Measurements from ENCODE around the gene PDE8A. TPM values are rescaled to one million over a fixed set of nuclear protein-coding genes. Genes with fewer than 3 reads are reported as not detected.

PDE8A gene
- total RNA-seq, 1 donor from 2014 or later: 11.4 TPM

- H3K4me1 ChIP-seq: peaks cover 6% of the 10 kb centered on the region
Observed at GRCh38 chr15:85034276-85034675, 52.6 kb downstream of the PDE8A start.

GRCh38 chr15:85035980-85036379 is 54.3 kb downstream of the PDE8A start:
- H3K27me3 ChIP-seq: no peaks in the 10 kb centered on the region
- H3K4me3 ChIP-seq: no peak overlapping the region
- no peaks in the 10 kb centered on the region for H3K9me3 Mint-ChIP-seq
- no peak overlapping the region for H3K27ac ChIP-seq
- no peaks in the 10 kb centered on the region for H3K79me2 ChIP-seq (ENCODE audit: low read depth)
- H3K4me3 Mint-ChIP-seq: no peak overlapping the region
- H3K4me2 ChIP-seq: no peak overlapping the region
- no peaks in the 10 kb centered on the region for H3K9me3 ChIP-seq (ENCODE audit: low read depth)
- no peaks in the 10 kb centered on the region for H3K4me1 Mint-ChIP-seq
- DNase-seq (ENCODE audit: low spot score): no peak
- no peak overlapping the region for H2AFZ ChIP-seq (replicated peaks)
- H3K36me3 Mint-ChIP-seq: no peaks in the 10 kb centered on the region
- no peaks in the 10 kb centered on the region for H3F3A ChIP-seq (ENCODE audit: low read depth)
- peaks cover 6% of the 10 kb centered on the region for H3K4me1 ChIP-seq
- H4K20me1 ChIP-seq (ENCODE audit: low read depth): no peaks in the 10 kb centered on the region
- no peaks in the 10 kb centered on the region for H3K36me3 ChIP-seq
- no peak overlapping the region for H3K27ac Mint-ChIP-seq
- peaks cover 7% of the 10 kb centered on the region for H3K27me3 Mint-ChIP-seq (ENCODE audit: insufficient read depth, low read depth)
- H3K9ac ChIP-seq: no peak overlapping the region
- no peak for TF ChIP-seq EZH2phosphoT487 (IDR thresholded peaks at IDR 0.05)
- no peak for TF ChIP-seq CTCF (IDR thresholded peaks at IDR 0.05)
- no peak for TF ChIP-seq EZH2 (IDR thresholded peaks at IDR 0.05)

More at GRCh38 chr15:85034276-85034675, 52.6 kb downstream of the PDE8A start:
- Mint-ChIP-seq H3K36me3 (no peaks in the 10 kb centered on the region), H3K27me3 (ENCODE audit: insufficient read depth, low read depth) (peaks cover 5% of the 10 kb centered on the region), H3K9me3 (no peaks in the 10 kb centered on the region), H3K27ac (no peak overlapping the region), H3K4me3 (no peak overlapping the region), H3K4me1 (peaks cover 3% of the 10 kb centered on the region)
- H3K79me2 ChIP-seq (ENCODE audit: low read depth): no peaks in the 10 kb centered on the region
- no peaks in the 10 kb centered on the region for H4K20me1 ChIP-seq (ENCODE audit: low read depth)
- no peak overlapping the region for H3K4me3 ChIP-seq
- no peaks in the 10 kb centered on the region for H3K27me3 ChIP-seq
- no peak overlapping the region for H3K4me2 ChIP-seq
- H3K9ac ChIP-seq: no peak overlapping the region
- TF ChIP-seq EZH2 (IDR thresholded peaks at IDR 0.05): no peak
- TF ChIP-seq EZH2phosphoT487 (IDR thresholded peaks at IDR 0.05): no peak
- TF ChIP-seq CTCF (IDR thresholded peaks at IDR 0.05): no peak
- no peaks in the 10 kb centered on the region for H3K9me3 ChIP-seq (ENCODE audit: low read depth)
- no peak overlapping the region for H3K27ac ChIP-seq
- no peaks in the 10 kb centered on the region for H3F3A ChIP-seq (ENCODE audit: low read depth)
- no peak overlapping the region for H2AFZ ChIP-seq (replicated peaks)
- no peak for DNase-seq (ENCODE audit: low spot score)
- no peaks in the 10 kb centered on the region for H3K36me3 ChIP-seq

- Mint-ChIP-seq H3K4me3 (no peak overlapping the region), H3K36me3 (no peaks in the 10 kb centered on the region), H3K4me1 (no peaks in the 10 kb centered on the region), H3K27me3 (ENCODE audit: insufficient read depth, low read depth) (peaks cover 7% of the 10 kb centered on the region), H3K9me3 (no peaks in the 10 kb centered on the region), H3K27ac (no peak overlapping the region)
- Histone ChIP-seq H3K27me3 (no peaks in the 10 kb centered on the region), H3K9me3 (ENCODE audit: low read depth) (no peaks in the 10 kb centered on the region), H2AFZ (replicated peaks) (no peak overlapping the region), H3K9ac (no peak overlapping the region), H3K36me3 (no peaks in the 10 kb centered on the region), H4K20me1 (ENCODE audit: low read depth) (no peaks in the 10 kb centered on the region), H3K79me2 (ENCODE audit: low read depth) (no peaks in the 10 kb centered on the region), H3K4me2 (no peak overlapping the region), H3K4me1 (peaks cover 3% of the 10 kb centered on the region), H3K27ac (no peak overlapping the region), H3K4me3 (no peak overlapping the region), H3F3A (ENCODE audit: low read depth) (no peaks in the 10 kb centered on the region)
- DNase-seq (ENCODE audit: low spot score): no peak
- TF ChIP-seq CTCF (IDR thresholded peaks at IDR 0.05): no peak
Observed at GRCh38 chr15:85036716-85037115, 55.1 kb downstream of the PDE8A start.

GRCh38 chr15:85037641-85038040 is 56.0 kb downstream of the PDE8A start:
- H3K9me3 ChIP-seq (ENCODE audit: low read depth): no peaks in the 10 kb centered on the region
- no peak overlapping the region for H3K27ac ChIP-seq
- DNase-seq (ENCODE audit: low spot score): no peak
- no peak overlapping the region for H3K9ac ChIP-seq
- no peaks in the 10 kb centered on the region for H3K27me3 ChIP-seq
- no peaks in the 10 kb centered on the region for H3K4me1 ChIP-seq
- Mint-ChIP-seq H3K27ac (no peak overlapping the region), H3K36me3 (no peaks in the 10 kb centered on the region), H3K27me3 (ENCODE audit: insufficient read depth, low read depth) (peaks cover 7% of the 10 kb centered on the region), H3K4me3 (no peak overlapping the region), H3K4me1 (no peaks in the 10 kb centered on the region), H3K9me3 (no peaks in the 10 kb centered on the region)
- no peaks in the 10 kb centered on the region for H3K36me3 ChIP-seq
- TF ChIP-seq CTCF (IDR thresholded peaks at IDR 0.05): no peak
- no peak for TF ChIP-seq EZH2 (IDR thresholded peaks at IDR 0.05)
- no peak for TF ChIP-seq EZH2phosphoT487 (IDR thresholded peaks at IDR 0.05)
- H2AFZ ChIP-seq (replicated peaks): no peak overlapping the region
- no peak overlapping the region for H3K4me2 ChIP-seq
- no peaks in the 10 kb centered on the region for H3K79me2 ChIP-seq (ENCODE audit: low read depth)
- no peaks in the 10 kb centered on the region for H3F3A ChIP-seq (ENCODE audit: low read depth)
- no peak overlapping the region for H3K4me3 ChIP-seq
- no peaks in the 10 kb centered on the region for H4K20me1 ChIP-seq (ENCODE audit: low read depth)

All from neural progenitor cell (in vitro differentiated cells).